Activated CD4-positive, alpha-beta T cell treated with anti-CD3 and anti-CD28 coated beads, Interleukin-2, amount 50 U/mL, for 48 hours (primary cell): Measurements from ENCODE around the gene OSBP2.
A peak's percentile ranks its signal among the peaks of the same experiment; 100 is the strongest.

Source experiments
- DNase-seq, 2 experiments: peaks; one replicate each; pipeline ENCODE4 v3.0.0-alpha.2; 2020

Gene OSBP2

DNA sequence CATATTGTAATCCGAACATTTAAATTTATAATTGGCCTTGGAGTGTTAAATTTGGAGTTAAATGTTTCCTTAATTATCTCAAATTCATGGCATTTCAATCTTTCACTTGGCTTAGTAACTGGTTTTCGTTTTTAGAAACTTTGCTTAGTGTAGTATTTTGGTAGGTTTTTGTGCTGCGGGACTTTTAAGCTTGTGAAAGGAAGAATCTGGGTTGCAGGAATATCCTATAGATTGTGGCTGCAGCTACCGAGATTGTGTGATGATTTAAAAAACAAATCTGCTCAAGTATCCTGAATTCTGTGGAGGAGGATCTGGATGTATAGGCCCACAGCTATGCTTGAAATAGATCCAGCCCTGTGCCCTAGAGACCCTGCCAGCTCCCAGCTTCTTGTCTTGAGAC lies 27.1 kb downstream of the OSBP2 start:
- no peak for DNase-seq

DNA sequence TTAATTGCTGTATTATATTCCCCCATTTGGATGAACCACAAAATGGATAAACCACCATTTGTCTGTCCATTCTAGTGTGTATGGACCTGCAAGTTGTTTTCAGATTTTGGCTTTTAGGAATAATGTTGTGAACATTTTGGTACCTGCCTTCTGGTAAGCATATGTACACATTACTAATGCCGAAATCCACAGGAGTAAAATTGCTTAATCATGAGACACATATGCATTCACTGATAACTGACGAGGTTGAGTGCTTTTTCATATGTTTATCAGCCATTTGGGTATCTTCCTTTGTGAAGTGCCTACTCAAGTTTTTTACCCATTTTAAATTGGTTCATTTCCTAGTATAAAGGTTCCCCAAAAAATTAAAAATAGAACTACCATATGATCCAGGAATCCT lies 34.2 kb downstream of the OSBP2 start:
- DNase-seq = no peak

DNA sequence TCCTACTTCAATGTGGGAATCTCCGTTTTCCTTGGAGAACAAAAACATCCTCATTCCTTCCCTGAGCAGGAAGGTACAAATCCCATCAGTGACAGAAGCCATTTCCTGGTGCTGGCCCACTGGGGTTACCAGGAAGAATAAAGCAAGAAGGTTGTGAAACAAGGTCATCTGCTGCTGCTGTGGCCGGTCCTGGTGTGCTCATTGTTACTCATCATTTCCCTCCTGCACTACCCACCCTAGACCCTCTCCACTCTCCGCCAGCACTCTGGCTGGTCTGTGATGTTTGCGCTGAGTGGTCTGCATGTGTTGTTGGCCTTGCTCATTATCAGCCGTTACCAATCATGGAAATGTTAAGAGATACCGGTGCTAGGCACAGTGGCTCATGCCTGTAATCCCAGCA lies 37.0 kb downstream of the OSBP2 start:
- no peak for DNase-seq

DNA sequence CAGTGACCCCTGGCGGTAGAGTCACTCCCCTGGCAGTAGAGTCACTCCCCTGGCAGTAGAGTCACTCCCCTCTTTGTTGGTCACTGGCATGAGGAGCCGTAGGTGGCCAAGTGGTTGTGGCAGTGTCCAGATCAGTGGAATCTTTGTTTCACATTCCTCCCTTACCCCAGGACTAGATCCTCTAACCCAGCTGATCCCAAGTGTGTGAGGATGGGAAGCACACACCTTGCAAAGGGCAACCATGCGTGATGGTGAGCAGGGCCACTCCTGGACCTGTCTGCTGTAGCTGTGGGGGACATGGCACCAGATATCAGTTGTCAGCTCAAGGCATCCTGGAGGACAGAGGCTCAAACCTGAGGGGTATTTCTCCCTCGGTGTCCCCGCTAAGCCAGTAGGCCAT lies 37.8 kb downstream of the OSBP2 start:
- no peak for DNase-seq

DNA sequence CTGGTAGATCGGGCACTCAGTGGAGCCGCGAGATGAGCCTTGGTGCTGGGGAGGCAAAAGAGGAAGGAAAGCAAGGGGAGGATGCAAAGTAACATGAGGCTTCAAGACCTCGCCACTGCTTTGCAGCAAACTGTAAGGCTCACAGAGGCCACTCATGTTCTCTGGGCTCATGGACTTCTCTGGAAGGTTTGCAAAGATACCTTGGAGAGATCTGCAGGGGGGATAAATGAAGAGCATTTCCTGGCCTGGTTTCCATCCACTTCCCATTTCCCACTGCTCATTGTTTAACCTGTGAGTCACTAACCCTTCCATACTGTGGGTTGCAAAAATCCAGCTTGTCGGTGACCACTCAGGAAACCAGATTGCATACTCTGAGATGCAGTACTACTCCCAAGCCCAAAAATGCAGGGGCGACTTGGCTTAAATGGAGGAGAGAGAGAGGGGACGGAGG lies 38.5 kb downstream of the OSBP2 start:
- DNase-seq = no peak

DNA sequence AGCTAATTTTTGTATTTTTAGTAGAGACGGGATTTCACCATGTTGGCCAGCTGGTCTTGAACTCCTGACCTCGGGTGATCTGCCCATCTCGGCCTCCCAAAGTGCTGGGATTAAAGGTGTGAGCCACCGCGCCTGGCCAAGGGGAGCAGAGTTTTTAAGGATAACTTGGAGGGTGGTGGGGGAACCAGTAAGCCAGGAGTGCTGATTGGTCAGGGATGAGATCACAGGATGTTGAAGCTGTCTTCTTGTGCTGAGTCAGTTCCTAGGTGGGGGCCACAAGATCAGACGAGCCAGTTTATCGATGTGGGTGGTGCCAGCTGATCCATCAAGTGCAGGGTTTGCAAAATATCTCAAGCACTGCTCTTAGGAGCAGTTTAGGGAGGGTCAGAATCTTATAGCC lies 45.3 kb downstream of the OSBP2 start:
- DNase-seq = peak; percentile 22 to 53

DNA sequence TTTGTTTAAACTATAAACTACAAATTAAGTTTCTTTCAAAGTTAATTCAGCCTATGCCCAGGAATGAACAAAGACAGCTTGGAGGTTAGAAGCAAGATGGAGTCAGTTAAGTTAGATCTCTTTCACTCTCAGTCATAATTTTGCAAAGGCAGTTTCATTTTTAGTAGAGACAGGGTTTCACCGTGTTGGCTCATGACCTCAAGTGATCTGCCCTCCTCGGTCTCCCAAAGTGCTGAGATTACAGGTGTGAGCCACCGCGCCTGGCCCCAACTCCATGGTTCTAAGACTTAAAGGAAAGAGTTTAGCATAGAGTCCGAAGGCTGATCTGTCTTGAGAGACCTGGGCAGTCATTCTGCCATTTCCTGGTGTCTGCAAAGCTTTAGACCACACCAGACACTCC lies 45.8 kb downstream of the OSBP2 start:
- peak; percentile 54 to 70 for DNase-seq

DNA sequence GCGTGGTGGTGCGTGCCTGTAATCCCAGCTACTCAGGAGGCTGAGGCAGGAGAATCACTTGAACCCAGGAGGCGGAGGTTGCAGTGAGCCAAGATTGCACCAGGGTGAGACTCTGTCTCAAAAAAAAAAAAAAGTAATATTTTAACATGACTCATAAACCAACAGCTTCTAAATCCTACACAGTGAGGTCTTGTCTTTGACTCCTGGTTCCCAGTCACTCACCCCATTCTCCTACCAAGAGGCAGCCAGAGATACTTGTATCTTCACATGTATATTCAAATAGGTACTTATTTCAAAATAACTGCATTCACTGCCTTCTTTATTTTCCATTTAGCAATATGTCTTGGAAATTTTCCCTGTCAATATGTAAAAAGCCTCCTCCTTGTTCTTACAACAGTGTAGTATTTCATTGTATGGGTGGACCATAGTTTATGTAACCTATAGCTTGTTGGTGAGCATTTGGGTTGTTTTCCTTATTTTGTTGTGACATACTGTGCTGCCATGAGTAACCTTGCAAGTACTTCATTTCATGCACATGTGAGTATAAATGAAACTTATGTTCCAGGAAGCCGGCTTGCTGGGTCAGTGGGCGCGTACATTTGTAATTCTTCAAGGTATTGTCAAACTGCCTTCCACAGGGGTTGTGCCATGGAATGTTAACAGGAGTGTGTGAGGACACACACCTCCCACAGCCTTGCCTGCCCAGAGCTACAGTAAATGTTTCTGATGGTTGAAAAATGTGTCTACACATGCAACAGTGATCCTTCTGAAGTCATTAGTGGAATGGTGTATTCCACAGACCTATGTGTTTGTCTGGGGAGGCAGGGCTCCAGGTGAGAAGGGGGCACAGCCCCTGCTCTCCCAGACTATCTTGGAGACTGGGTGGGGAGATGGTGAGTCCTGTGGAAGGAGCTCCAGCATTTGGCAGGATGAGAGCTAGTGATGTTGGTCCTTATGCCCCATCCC lies 47.9 kb downstream of the OSBP2 start:
- DNase-seq = peak; percentile 46 to 54

DNA sequence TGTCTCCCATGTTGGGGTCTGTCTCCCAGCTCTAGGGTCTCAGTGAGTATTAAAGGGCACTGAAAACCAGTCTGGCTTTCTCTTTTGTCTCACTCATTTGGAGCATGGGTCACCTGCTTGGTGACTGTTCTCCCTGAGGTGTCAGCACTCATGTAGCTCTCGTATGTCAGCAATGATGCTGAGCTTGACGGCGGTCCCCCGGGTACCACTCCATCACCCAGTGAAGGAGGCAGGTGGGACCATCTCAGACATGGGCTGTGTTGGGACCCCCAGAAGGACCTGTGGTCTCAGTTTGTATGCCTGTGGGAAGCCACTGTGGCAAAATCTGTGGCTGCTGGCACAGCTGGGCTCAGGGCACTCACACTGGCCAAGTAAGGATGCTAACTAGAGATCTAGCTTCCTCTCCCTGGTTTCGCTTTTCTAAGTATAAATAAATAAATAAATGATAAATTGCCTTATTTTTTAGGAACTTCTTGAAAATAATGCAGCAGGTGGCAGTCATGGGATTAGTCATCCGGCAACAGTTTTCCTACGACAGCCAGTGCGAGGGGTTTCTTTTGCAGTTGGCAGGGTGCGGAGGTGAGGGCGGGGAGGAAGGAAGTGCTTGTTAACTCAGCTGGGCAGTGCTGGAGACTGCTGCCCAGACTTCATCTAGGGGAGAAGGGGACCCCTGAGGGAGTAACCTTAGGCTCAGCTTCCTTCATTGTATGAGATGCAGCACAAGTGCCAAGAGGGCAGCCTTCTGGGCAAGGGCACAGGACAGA lies 48.8 kb downstream of the OSBP2 start:
- peak; percentile 16 to 30 for DNase-seq

DNA sequence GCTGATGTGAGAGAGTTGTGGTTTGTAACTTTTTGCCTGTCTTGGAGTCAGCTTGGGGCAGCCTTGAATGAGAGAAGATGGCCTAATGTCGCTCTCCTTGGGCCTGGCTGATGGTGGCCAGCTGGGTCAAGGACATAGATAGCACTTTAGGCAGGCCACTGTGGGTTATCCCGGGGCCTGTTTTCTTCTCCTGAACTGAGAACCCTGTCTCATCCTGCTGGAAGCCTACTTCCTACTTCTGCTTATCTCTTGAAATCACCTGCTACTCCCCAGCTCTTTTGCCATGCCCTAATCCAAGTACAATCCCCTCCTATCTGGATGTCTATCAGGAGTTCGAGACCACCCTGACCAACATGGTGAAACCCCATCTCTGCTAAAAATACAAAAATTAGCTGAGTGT lies 49.5 kb downstream of the OSBP2 start:
- no peak for DNase-seq

DNA sequence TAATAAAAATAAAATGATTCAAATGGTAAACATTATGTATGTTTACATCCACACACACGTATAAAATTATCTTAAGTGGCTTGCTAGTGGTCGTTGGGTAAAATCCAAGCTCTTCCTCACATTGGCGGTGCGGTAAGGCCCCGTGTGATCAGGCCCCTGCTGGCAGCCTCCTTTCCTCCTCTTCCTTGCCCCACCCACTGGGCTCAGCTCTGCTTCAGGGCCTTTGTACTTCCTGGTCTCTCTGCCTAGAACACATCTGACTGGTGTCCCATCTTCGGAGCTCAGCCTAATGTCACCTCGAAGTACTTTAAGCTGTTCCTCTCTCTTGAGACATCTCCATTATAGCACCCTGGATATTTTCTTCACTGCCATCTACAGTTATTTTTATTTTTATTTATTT lies 52.8 kb downstream of the OSBP2 start:
- no peak for DNase-seq

DNA sequence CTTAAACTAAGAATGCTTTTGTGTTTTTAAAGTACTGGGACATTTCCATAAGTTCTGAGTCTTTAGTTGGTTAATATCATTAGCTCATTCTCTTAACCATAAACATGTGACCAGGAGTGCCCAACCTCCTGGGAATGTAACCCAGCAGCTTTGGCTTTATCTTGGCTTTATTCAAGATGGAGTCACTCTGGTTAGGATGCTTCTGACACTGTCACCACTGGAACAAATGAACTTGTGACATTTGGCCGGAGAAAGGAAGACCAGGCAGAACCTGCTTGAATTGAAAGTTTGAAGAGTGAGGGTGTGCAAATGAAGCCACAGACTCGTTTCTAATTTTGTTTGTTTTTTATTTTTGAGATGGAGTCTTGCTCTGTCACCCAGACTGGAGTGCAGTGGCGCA lies 54.6 kb downstream of the OSBP2 start:
- DNase-seq = no peak

DNA sequence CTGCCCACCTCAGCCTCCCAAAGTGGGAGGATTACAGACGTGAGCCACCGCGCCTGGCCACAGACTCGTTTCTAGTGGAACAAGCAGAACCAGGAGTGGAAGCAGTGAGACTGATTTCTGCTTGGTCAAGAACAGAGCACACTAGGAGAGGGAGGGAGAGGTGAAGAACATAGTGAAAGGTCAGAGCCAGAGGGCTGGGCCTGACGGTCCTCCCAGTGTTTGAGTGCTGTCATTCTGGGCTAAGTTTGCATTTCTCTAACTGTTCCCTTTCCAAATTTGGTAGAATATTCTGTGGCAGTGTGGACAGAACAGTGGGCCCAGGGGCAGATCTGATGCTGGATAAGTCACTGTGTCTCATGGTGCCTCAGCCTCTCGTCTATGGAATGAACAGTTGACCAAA lies 55.2 kb downstream of the OSBP2 start:
- no peak for DNase-seq

DNA sequence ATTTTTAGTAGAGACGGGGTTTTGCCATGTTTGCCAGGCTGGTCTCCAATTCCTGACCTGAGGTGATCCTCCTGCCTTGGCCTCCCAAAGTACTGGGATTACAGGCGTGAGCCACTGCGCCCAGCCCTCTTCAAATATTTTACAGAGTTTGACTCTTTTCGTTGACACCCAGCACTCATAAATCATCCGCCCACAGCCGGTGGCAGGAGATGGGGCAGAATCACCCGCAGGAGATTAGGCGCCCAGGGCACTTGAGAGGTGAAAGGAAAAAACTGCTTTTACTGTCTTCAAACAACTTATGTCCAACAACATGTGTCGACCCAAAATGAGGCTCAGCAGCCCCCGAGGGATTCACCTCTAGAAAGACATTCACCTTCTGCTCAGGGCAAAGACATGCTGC lies 56.9 kb downstream of the OSBP2 start:
- DNase-seq = no peak

DNA sequence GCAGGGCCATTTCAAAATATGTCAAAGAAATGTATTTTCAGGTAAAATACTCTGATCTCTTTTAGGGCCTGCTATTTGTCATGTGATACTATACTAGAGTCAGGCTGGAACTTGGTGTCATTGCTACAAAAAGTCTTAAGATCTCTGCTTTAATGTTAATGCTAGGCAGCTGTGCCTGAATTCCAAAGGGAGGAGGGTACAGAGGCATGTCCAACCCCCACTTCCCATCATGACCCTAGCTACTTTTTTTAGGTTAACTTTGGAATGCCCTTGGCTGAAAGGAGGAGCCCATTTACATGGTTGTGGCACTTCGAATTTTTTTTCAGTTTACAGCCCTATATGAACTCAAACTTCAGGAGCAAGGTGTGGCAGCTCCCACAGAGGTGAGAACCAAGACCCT lies 58.1 kb downstream of the OSBP2 start:
- no peak for DNase-seq

DNA sequence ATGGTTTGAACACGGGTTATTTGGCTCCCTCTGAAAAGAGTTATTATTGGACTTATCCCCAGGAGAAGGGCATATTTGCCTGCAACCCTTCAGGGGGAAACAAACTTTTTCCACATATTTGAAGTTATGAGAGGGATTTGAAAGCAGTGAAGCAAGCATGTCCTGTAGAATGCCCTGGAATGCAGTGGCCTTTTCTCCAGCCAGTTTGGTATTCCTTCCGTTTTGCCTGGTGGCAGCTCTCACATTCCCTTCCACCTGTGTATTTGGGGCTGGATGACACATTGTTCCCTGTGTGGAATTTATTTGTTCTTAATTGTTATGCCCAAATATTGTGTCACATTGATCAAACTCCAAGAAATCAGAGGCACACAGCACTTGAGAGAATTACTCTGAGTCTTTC lies 59.0 kb downstream of the OSBP2 start:
- no peak for DNase-seq

DNA sequence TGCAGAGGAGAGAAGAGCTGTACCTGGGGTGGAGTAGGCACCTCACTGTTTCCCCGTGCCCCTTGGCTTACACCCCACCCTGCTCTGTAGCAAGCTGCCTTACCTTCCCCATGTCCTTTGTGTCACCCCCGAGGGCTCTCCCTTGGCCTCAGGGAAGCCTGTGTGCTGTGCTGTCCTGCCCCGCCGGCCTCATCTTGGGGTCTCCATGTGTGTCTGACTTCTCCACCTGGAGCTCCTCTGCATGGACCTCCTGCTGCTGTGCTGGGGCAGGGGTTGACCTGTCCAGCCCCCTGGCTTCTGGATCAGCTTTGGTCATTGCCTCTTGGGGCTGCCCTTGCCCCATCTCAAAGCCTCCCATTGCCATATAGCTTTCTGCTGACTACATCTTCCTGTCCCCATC lies 59.8 kb downstream of the OSBP2 start:
- DNase-seq = no peak

DNA sequence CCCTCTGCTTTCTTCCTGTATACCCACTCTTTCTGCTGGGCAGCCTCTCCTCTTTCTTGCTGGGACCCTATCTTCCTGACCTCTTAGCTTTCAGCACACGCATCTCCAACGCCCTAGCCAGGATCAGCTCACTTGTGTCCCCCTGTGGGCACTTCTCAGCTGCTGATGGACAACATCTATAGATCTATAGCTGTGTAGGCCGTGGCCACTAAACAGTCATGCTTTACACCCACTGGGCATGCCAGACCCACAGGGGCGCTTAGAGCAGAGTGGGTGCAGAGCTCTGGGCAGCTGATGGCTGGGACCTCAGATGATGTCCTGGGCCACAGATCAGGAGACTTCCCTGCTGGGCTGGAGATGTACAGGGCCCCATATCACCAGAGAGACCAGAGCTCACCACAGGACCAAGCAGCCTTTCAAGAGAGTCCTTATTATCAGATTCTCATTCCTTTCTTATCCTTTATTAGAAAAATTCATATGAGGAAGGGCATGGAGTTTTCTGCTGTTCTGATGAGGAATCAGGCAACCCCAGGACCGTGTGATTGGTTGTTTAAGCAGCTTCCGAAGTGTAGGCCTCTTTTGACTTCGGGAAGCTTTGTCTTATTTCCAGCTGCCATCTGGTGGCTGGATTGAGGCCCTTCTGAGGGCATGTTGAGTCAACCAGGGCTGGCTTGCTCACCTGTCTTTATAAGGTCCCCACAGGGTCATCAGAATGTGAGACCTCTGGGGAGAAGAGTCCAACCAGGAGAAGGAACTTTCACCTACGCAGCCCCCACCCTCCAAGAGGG lies 60.5 kb downstream of the OSBP2 start:
- DNase-seq = peak; percentile 58 to 70

DNA sequence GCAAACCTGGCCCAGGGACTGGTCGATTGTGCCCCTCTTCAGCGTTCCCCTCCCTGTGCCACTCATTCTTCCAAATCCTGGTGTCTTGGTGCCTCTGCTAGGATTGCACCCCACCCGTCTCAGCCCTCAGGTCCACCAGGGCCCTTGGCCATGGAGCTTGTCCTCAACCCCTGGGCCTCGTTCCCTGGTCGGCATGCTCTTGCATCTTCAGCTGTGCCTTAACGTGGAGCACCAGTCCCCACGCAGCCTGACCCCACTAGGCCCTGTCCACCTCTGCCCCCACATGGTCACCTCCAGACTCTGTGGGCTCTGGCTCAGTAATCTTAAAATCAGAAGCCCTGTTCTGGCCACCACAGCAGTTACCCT lies 61.1 kb downstream of the OSBP2 start:
- no peak for DNase-seq

DNA sequence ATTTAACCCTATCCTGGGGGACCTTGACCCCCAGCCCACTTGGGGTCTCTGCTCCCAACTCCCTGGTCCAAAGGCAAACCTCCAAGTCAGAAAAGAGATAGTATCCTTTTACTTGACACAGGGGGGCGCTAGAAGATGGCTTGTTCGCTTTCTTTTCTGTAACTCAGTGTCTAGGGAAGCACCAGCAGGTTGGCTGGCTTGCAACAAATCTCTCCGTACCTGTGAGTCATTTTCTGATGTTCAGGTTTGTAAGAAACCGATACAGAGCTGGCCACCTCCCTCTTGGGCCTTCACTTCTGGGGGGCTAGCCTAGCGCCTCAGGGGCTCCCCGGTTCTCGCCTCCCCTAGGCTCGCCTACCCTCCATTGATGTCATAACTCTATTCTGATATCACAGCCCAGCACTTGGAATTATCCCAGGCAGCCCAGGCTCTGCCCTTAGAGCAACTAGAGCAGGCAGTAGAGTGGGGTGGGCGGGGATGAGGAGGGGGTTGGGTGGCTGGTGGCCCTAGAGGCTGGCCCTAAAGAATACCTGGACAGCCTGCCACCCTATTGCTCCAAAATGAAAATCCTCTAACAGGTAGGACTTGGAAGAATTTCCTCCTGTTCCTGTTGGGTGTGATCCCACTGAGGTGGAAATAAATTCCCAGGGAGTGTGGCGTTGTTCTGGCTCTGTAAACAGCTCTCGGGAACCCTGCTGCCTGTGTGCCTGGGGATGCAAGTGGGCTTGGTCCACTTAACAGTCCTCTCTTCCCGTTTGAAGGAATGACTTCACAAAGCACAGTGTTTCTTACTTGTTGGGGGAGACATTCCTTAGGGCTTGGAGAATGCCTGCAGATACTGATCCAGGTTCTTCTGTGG lies 69.4 kb downstream of the OSBP2 start:
- peak; percentile 39 to 58 for DNase-seq

DNA sequence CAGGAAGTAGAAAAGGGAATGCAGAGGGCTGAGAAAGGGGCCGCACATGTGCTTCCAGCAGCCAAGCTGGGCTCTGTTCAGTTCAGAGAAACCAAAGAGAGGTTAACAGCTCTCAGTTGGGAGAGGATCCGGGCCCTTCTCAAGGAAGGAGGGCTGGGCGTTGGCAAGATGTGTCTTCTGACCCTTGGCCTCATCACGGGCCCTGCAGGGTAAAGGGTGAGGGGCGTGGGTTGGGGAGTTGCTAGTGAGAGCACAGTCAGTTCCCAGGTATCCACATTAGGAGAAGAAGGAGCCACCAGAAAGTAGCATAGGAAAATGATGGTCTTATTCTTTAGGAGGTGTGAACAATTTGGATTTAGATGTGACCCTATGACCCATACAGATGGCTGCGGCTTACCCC lies 73.0 kb downstream of the OSBP2 start:
- no peak for DNase-seq

DNA sequence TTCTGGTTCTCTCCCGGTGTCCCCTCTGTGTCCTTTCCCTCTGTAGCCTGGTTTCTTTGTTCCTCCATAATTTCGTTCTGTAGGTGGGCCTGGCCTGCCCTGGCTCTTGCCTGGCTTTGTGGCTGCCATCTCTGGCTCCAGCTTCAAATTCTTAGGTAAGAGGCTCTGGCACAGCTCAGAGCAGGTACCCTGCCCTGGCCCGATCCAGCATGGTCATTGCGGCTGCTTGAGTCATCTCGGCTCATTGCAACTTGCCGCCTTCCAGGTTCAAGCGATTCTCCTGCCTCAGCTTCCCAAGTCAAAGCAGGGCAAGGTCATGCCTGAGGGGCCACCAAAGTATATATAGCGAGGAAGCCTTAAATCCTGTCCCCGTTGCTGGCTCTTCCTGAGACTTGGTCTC lies 76.0 kb downstream of the OSBP2 start:
- no peak for DNase-seq
